ENCODE data around the gene PIEZO1.
A peak's percentile ranks its signal among the peaks of the same experiment; 100 is the strongest.

Gene PIEZO1

DNA sequence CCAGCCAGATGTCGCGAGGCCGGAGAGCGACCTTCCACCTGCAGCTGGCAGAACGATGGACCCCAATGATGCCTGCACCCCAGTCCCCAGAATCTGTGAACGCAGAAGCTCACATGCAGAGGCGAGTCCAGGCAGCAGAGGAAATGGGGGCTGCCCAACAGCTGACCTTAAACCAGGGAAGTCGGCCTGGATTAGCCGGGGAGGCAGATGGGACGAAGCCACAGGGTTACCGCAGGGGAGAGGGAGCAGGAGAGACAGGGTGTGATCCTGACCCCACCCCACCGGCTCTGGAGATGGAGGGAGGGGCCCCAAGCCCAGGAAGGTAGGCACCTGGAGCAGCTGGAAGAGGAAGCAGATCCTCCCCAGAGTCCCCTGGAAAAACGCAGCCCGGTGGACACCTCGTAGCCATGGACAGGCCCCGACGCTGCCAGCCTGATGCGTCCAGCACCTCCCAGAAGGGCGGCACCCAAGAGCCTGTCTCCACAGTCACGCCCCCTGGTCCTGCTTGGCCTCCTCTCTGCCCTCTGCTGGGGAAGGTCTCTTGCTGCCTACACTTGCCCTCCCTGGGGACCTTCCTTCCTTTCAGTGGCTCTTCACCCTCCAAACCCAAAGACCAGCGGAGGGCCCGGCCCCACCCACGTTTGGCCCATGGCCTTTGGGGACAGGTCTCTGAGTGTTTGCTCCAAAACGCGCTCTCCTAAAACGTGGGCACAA lies 37.3 kb downstream of the PIEZO1 start:
- DNase-seq = peak; percentile 45

DNA sequence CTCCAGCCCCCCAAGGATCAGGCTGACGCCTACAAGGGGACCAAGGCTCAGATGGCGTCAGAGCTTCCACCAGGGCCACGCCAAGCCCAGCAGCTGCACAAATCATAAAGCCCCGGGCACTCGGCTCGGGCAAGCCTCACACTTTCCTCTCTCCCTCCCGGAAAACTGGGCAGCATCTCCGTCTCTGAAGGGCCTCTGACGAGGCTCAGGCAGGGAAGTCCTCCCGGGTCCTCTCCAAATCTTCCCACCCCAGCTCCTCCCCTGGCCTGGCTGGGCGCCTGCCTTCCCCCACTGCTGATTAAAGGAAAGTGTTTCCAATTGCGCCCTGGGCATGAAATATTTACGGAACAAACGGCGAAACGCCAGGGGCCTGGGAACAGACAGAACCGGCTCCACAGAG lies 38.5 kb downstream of the PIEZO1 start:
- no peak for DNase-seq

- DNase-seq = no peak
Measured at GRCh38 chr16:88744577-88745521, 40.2 kb downstream of the PIEZO1 start.

- peak; percentile 51 for DNase-seq
Measured at GRCh38 chr16:88743693-88744576, 41.1 kb downstream of the PIEZO1 start.

DNA sequence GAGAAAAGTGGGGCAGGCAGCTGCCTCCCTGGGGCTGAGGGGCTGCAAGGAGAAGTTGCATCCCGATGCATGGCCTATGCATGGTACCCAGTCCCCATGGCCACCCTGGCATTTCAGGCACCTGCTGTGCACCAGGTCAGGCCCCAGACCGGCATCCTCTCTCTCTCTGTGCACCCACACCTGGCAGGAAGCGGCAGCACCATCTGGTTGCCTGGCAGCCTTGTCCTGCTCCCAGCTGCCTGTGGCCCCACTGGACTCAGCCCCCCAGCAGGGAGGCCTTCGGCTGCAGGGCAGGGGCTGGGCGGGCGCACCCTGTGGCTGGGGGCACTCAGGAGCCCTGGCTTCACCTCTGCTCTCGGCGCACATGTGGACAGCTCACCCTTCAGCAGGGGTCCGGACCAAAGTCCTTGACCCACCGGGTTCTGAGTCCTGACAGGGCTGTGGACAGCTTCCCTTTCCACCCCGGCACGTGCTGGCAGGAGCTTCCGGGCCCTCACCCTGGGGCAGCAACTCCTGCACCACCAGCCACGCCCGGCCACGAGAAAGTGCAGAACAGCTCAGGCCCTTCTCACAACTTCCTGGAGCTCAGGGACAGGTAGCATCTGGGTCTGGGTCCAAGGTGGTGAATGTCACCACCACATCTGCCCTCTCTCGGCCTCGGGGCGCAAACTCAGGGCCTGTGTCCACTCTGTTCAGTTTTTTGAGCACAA lies 42.0 kb downstream of the PIEZO1 start:
- no peak for DNase-seq

- DNase-seq = no peak
Measured at GRCh38 chr16:88741368-88741767, 43.7 kb downstream of the PIEZO1 start.

DNA sequence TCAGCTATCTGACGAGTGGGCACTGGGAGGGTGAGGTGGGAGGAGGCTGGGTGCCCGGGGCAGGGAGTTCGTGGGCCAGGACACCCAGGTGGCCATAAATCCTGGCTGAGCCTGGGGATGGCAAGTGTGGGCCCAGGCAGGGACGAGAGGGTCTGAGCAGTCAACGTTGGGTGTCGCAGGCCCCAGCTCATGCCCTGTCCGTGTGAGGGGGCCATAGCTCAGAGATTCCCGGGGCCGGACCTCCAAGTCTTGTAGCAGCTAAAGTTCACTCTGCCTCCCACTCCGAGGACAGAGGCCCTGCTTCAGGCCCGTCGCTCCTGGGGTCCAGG lies 44.3 kb downstream of the PIEZO1 start:
- DNase-seq = no peak

GRCh38 chr16:88739977-88740726 lies 44.9 kb downstream of the PIEZO1 start:
- DNase-seq = no peak

DNA sequence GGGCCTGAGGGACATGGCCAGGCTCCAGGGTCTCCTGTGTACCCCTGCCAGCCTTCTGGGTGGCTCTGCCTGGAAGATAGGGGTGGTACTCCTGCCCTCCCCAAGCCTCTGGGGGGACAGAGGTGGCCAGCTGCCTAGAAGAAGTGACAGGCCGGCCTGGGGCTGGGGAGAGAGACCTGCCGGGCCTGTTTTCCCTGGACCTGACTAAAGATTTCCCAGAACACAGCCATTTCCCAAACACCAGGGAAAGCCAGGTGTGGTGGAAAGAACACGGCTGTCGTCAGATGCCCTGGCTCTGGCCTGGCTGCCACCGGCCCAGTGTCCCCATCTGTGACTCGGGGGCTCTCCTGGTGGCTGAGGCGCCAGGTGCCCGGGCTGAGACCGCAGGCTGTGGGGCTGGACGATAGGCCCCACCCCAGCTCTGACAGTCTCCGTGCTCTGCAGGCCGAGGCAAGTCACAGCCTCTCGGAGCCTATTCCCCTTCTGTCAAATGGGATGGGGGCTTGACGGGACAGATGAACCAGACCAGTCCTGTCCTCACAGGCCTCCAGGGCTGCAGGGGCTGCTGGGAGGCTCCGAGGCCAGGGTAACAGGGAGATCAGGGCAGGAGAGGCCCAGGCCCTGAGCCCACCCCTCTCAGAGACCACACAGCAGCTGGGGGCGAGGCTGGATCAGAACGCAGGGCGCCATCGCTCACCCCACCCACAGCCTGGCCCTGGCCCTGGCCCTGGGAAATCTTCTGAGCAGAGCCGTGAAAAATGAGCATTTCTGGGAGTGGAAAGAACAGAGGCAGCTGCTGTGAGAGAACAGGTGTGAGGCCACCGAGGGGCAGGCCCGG lies 45.7 kb downstream of the PIEZO1 start:
- DNase-seq = no peak

DNA sequence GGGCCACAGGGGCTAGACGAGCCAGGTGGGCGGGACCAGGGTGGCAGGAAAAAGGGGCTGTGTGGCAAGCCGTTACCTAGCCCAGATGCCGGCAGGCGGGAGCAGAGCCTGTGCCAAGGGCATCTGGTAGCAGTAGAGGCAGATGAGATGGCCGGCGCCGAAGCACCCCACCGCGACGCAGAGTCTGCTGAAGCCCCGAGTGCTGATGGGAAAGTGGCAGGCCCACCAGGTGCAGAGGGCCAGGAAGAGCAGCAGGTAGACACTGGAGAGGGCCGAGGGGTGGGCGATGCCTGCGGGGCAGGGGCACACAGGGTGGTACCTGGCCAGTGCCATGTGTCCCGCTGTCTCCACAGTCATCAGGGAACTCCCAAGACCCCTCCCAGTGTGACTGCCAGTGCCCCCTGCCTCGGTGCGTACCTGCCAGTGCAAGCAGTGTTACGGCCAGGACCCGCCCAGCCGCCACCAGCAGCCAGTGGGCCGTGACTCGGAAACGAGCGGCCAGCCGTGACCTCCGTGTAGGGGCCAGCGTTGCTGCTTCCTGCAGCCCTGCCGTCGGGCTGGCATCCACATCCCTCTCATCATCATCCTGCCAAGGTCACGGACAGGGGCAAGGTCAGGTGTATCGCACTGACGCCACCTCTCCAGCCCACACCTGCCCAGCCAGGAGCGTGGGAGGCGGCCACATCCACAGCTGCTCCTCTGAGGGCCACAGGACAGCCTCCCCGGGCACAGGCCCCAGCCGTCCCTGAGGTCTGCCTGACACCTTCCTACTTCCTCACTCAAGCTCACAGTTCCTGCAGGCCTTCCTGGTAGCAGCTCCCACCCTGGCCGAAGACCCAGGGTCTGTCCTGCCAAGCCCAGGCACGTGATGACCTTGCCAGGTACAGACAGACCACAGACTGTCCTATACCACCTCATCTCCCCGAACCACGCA lies 46.6 kb downstream of the PIEZO1 start:
- DNase-seq = no peak

DNA sequence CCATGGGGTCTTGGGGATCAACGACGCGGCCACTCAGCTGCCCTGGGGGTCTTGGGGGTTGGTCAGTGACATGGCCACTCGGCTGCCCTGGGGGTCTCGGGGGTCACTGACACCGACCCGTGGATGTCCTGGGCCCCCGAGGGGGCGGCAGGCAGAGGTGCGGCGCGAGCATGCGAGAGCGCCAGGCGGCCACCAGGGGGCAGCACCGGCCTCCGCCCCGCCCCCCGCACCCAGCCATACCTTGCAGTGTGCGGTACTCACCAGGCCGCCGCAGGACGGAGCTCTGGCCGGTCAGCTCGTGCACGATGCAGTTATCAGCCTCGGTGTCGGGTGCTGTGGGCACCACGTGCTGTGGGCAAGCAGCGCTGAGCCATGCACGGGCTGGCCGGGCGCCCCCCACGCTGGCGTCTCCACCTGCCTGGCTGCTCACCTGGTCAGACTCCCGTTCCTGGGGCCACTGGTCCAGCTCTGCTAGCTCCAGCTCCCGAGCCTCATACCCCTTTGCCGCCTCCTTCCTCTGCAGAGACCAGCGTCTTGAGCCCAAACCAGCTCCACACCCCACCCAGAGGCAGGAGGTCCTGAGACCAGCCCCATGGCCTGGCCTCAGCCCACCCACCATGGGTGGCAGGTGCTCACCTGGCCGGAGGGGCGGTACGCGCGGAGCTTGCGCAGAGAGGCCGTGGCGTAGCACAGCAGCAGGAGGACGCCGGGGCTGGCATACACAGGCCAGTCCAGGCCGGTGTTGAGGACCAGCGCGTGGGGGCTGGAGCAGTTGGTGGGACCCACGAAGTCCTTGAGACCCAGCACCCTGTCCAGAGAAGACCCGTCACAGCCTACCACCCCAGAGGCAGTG lies 47.5 kb downstream of the PIEZO1 start:
- DNase-seq = peak; percentile 30

DNA sequence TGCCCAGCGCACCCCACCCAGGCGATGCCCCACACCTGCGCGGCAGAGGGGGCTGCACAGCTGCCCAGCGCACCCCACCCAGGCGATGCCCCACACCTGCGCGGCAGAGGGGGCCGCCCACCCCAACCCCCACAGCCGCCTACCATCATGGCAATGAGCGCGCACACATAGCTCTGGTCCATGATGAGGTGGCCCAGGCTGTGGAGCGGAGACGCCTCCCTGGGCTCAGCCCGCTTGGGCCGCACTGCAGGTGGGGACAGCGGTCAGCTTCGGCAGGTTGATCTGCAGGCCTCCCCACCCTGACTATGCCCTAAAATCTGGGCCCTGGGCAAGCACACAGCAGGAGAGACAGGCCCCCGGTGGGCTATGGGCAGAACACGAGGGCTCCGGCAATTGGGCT lies 48.5 kb downstream of the PIEZO1 start:
- no peak for DNase-seq

- no peak for DNase-seq
Measured at GRCh38 chr16:88736088-88736487, 48.9 kb downstream of the PIEZO1 start.

DNA sequence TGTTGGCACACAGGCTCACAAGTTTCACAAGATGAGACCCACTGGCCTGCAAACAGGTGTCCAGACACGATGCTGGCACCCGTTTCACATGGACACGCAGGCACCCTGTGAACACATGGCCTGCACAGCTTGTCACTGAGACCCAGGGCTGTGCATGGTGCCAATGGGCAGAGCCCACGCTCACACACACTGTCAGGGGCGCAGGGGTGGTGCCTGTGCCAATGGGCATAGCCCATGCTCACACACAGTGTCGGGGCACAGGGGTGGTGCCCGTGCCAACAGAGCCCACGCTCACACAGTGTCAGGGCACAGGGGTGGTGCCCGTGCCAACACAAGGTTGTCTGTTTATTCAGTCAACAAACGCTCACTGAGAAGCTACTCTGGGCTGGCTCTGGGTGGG lies 49.4 kb downstream of the PIEZO1 start:
- no peak for DNase-seq

DNA sequence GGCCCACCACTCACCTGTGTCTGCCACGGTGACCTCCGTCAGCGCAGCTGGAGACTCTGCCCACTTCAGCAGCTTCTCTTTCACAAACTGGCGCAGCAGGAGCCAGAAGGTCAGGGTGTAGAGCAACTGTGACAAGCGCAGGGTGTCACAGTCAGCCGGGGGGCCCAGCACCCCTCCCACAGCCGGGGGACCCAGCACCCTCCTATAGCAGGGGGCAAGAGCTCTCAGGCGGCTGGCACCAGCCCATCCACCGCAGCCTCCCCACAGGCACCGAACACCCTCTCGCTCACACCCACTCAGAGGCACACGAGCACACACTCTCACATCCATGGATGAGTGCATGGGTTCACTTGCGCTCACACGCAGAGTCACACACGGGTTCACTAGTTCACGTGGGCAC lies 49.9 kb downstream of the PIEZO1 start:
- DNase-seq = no peak

DNA sequence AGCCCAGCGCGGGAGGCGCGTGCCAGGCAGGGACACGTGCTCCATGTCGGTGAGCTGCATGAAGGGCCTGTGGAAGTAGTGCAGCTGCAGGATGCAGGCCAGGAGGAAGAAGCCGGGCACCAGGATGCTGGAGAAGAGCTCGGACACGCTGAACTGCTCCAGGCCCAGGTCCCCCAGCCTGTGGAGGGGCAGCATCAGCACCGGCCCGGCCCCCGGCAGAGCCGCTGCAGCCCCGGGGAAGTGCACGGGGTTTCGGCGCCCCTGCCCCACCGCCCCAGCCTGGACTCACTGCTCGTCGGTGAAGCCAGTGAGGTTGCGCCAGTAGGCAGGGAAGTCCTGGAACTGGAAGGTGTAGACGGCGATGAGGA lies 50.7 kb downstream of the PIEZO1 start:
- DNase-seq = peak; percentile 47

DNA sequence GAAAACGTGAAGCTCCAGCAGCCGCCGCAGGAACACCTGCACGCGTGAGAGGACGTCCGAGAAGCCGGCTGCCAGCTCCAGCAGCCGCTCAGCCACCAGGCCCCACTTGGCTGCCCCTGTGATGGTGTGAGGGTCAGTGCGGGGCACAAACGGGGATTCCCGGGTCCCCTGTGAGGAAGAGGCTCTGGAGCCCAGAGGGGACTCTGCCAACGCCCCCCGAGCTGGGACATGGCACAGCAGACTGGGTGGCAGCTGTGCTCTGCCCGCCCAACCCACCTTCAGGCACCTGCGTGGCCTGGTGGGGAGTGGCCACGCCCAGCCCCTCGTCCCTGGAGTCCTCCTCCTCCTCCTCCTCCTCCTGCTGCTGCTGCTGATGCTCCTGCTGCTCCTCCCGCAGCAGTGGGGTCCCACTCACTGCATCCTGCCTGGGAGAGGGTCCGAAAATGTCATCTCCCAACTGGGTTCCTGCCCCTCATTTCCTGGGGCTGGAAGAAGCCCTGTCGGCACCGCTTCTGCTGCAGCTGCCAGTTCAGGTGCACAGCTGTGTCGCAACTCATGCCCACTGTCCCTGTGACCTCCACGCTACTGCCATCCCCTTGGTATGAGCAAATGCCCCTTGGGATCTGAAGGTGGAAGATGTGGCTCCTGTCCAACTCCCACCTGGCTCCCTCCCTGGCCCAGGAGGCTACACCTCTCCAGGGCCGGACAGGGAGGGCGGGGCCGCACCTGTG lies 51.2 kb downstream of the PIEZO1 start:
- DNase-seq = no peak

DNA sequence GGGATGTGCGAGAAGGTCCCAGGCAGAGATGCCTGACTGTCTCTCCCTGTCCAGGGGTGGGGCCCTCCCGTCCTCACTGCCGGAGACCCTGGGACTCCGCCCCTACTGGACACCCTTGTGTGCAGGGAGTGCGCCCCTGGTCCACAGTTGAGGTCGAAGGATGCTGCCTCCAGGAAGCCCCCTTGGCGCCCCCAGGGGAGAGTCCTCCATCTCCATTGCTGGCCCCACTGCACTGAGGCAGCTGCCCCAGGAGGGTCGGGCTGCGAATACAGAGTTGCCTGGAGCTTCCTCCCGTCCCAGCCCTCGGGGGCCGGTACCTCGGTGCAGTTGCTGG lies 52.1 kb downstream of the PIEZO1 start:
- no peak for DNase-seq
